OCI-LY1 (cell line): Measurements from ENCODE around the gene MLANA.

Experiments used
- H2AFZ ChIP-seq: fragments of 200-600 bp; sonication (generic), shearing (Covaris generic); 2 replicates; pipeline ENCODE4 v1.6.0; 2014; ENCODE audit warnings: antibody characterized with exemption, mild to moderate bottlenecking, low read length
- H3F3A ChIP-seq: fragments of 200-600 bp; sonication (generic), shearing (Covaris generic); 2 replicates; pipeline ENCODE4 v1.6.0; 2014; ENCODE audit warnings: mild to moderate bottlenecking, antibody characterized with exemption, low read length, moderate library complexity; ENCODE audit not compliant: insufficient read depth
- H3K27ac ChIP-seq: fragments of 200-600 bp; sonication (generic); 2 replicates; pipeline ENCODE4 v1.5.1; 2014; ENCODE audit warnings: low read length, mixed run types, mild to moderate bottlenecking, low read depth; ENCODE audit not compliant: poor library complexity, severe bottlenecking
- H3K27me3 ChIP-seq: fragments of 200-600 bp; sonication (generic); 2 replicates; pipeline ENCODE4 v1.6.0; 2014; ENCODE audit warnings: antibody characterized with exemption, mild to moderate bottlenecking, low read length, moderate library complexity; ENCODE audit not compliant: insufficient read depth
- H3K36me3 ChIP-seq: fragments of 200-600 bp; sonication (generic); 2 replicates; pipeline ENCODE4 v1.6.1; 2014; ENCODE audit warnings: mild to moderate bottlenecking, antibody characterized with exemption, low read length, moderate library complexity, mixed read lengths; ENCODE audit not compliant: insufficient read depth
- H3K4me1 ChIP-seq: fragments of 200-600 bp; sonication (generic); 2 replicates; pipeline ENCODE4 v1.5.1; 2014; ENCODE audit warnings: mild to moderate bottlenecking, low read length, moderate library complexity; ENCODE audit not compliant: insufficient read depth, severe bottlenecking
- H3K4me2 ChIP-seq: fragments of 200-600 bp; sonication (generic), shearing (Covaris generic); 2 replicates; pipeline ENCODE4 v1.6.1; 2014; ENCODE audit warnings: low read length
- H3K4me3 ChIP-seq: fragments of 200-600 bp; sonication (generic); 2 replicates; pipeline ENCODE4 v1.5.1; 2014; ENCODE audit warnings: low read length, low read depth, mild to moderate bottlenecking, mixed read lengths; ENCODE audit not compliant: poor library complexity, severe bottlenecking
- H3K79me2 ChIP-seq: fragments of 200-600 bp; shearing (Covaris generic); 2 replicates; pipeline ENCODE4 v1.6.1; 2016; ENCODE audit warnings: mixed run types, low read length, mixed read lengths; ENCODE audit not compliant: insufficient read depth
- H3K9ac ChIP-seq: fragments of 200-600 bp; sonication (generic), shearing (Covaris generic); 2 replicates; pipeline ENCODE4 v1.6.1; 2014; ENCODE audit warnings: mild to moderate bottlenecking, low read length, mixed read lengths
- H3K9me2 ChIP-seq: fragments of 200-600 bp; sonication (generic), shearing (Covaris generic); 2 replicates; pipeline ENCODE4 v1.6.1; 2014; ENCODE audit warnings: low read depth, mild to moderate bottlenecking, low read length, mixed read lengths
- H3K9me3 ChIP-seq: fragments of 200-600 bp; shearing (Covaris generic); 2 replicates; pipeline ENCODE4 v1.6.1; 2014; ENCODE audit warnings: low read length, mixed read lengths
- H4K20me1 ChIP-seq: fragments of 200-600 bp; sonication (generic), shearing (Covaris generic); 2 replicates; pipeline ENCODE4 v1.6.0; 2016; ENCODE audit warnings: mild to moderate bottlenecking, low read length; ENCODE audit not compliant: insufficient read depth
- CTCF ChIP-seq: fragments of 200-600 bp; sonication (generic), shearing (Covaris generic); IDR thresholded peaks from 2 replicates; pipeline ENCODE4 v1.5.1; 2017; ENCODE audit warnings: mild to moderate bottlenecking, antibody characterized with exemption, low read length, moderate library complexity, mixed read lengths
- EZH2 ChIP-seq: fragments of 200-600 bp; sonication (generic), shearing (Covaris generic); IDR thresholded peaks from 2 replicates; pipeline ENCODE4 v1.8.0; 2017; ENCODE audit warnings: borderline replicate concordance, mixed run types, mild to moderate bottlenecking, antibody characterized with exemption, low read length, moderate library complexity, mixed read lengths

MLANA gene

GRCh38 chr9:5866685-5867084 lies 24.0 kb upstream of the MLANA start:
- Histone ChIP-seq H3K4me3 (no peak overlapping the region), H3K79me2 (no peaks in the 10 kb centered on the region), H4K20me1 (no peaks in the 10 kb centered on the region), H3K27ac (no peak overlapping the region), H3K9me2 (no peaks in the 10 kb centered on the region), H2AFZ (no peak overlapping the region), H3K36me3 (no peaks in the 10 kb centered on the region), H3K9me3 (no peaks in the 10 kb centered on the region), H3F3A (no peaks in the 10 kb centered on the region), H3K4me1 (peaks cover 13% of the 10 kb centered on the region), H3K27me3 (no peaks in the 10 kb centered on the region), H3K9ac (no peak overlapping the region), H3K4me2 (no peak overlapping the region)
- no peak for TF ChIP-seq EZH2
- TF ChIP-seq CTCF: no peak

GRCh38 chr9:5868235-5868634 lies 22.5 kb upstream of the MLANA start:
- no peak overlapping the region for H3K27ac ChIP-seq
- peaks cover 13% of the 10 kb centered on the region for H3K4me1 ChIP-seq
- no peaks in the 10 kb centered on the region for H3F3A ChIP-seq
- H3K4me3 ChIP-seq: no peak overlapping the region
- H3K27me3 ChIP-seq: no peaks in the 10 kb centered on the region
- no peaks in the 10 kb centered on the region for H3K79me2 ChIP-seq
- H3K36me3 ChIP-seq: no peaks in the 10 kb centered on the region
- no peaks in the 10 kb centered on the region for H3K9me2 ChIP-seq
- H3K9me3 ChIP-seq: no peaks in the 10 kb centered on the region
- TF ChIP-seq CTCF: no peak
- no peak for TF ChIP-seq EZH2
- H2AFZ ChIP-seq: no peak overlapping the region
- H3K4me2 ChIP-seq: no peak overlapping the region
- no peak overlapping the region for H3K9ac ChIP-seq
- H4K20me1 ChIP-seq: no peaks in the 10 kb centered on the region

- H3K4me2 ChIP-seq: no peak overlapping the region
- no peaks in the 10 kb centered on the region for H3K9me3 ChIP-seq
- no peak overlapping the region for H2AFZ ChIP-seq
Measured at GRCh38 chr9:5869315-5870019, 21.2 kb upstream of the MLANA start.

More at GRCh38 chr9:5869315-5870019, 21.2 kb upstream of the MLANA start:
- Histone ChIP-seq H3K9me2 (no peaks in the 10 kb centered on the region), H3K36me3 (no peaks in the 10 kb centered on the region), H3K9ac (no peak overlapping the region), H3K27me3 (no peaks in the 10 kb centered on the region), H3K27ac (no peak overlapping the region), H3K4me1 (peaks cover 13% of the 10 kb centered on the region), H4K20me1 (no peaks in the 10 kb centered on the region), H3F3A (no peaks in the 10 kb centered on the region), H3K4me3 (no peak overlapping the region), H3K79me2 (no peaks in the 10 kb centered on the region)
- TF ChIP-seq EZH2 (no peak), CTCF (peak; percentile 80)
